Activated T-cell treated with anti-CD3 and anti-CD28 coated beads for 24 hours (primary cell): ENCODE data around the gene ERBIN.
"Not testable (repeated sequence)": the region's sequence is repeated elsewhere in the genome, so short reads cannot be mapped to it uniquely, and the experiment has no call there.

ENCODE experiments used
- DNase-seq: peaks from one replicate; pipeline ENCODE4 v3.0.0-alpha.2; 2020; ENCODE audit warnings: low read depth

ERBIN gene

GRCh38 chr5:65916066-65916465, 10.3 kb upstream of the ERBIN start:
- DNase-seq: no peak

- no peak for DNase-seq
These were observed 9.7 kb upstream of the ERBIN start for GRCh38 chr5:65916636-65917035.

- DNase-seq: no peak
These were observed 6.6 kb upstream of the ERBIN start for GRCh38 chr5:65919773-65920172.

- DNase-seq: no peak
These were observed 3.0 kb upstream of the ERBIN start for GRCh38 chr5:65923339-65923738.

GRCh38 chr5:65924366-65925043, 1.9 kb upstream of the ERBIN start:
- DNase-seq: no peak

- DNase-seq: peak; percentile 63
These were observed 1.3 kb upstream of the ERBIN start for GRCh38 chr5:65925044-65925600.

- peak; percentile 66 for DNase-seq
These were observed 637 bp upstream of the ERBIN start for GRCh38 chr5:65925601-65926275.

GRCh38 chr5:65926893-65927292, 518 bp downstream of the ERBIN start:
- no peak for DNase-seq

GRCh38 chr5:65927503-65928321, 1.3 kb downstream of the ERBIN start:
- peak; percentile 18 for DNase-seq

- DNase-seq: no peak
These were observed 2.0 kb downstream of the ERBIN start for GRCh38 chr5:65928322-65928752.

GRCh38 chr5:65928860-65929259, 2.5 kb downstream of the ERBIN start:
- no peak for DNase-seq

- DNase-seq: no peak
These were observed 6.3 kb downstream of the ERBIN start for GRCh38 chr5:65932676-65933075.

- no peak for DNase-seq
These were observed 6.9 kb downstream of the ERBIN start for GRCh38 chr5:65933295-65933694.

- no peak for DNase-seq
These were observed 11.9 kb downstream of the ERBIN start for GRCh38 chr5:65938256-65938655.

- DNase-seq: no peak
These were observed 17.4 kb downstream of the ERBIN start for GRCh38 chr5:65943771-65944170.

GRCh38 chr5:65946198-65946745, 19.9 kb downstream of the ERBIN start:
- no peak for DNase-seq

- no peak for DNase-seq
These were observed 21.9 kb downstream of the ERBIN start for GRCh38 chr5:65948115-65948747.

- DNase-seq: no peak
These were observed 25.0 kb downstream of the ERBIN start for GRCh38 chr5:65951330-65951729.

GRCh38 chr5:65952259-65952658, 25.9 kb downstream of the ERBIN start:
- DNase-seq: no peak

GRCh38 chr5:65954200-65954599, 27.8 kb downstream of the ERBIN start:
- no peak for DNase-seq

- DNase-seq: no peak
These were observed 29.4 kb downstream of the ERBIN start for GRCh38 chr5:65955746-65956145.

- not testable (repeated sequence) for DNase-seq
These were observed 31.3 kb downstream of the ERBIN start for GRCh38 chr5:65957703-65958102.
